Neural crest cell (in vitro differentiated cells): Measurements from ENCODE around the gene MIS18A. TPM values are rescaled to one million over a fixed set of nuclear protein-coding genes. Genes with fewer than 3 reads are reported as not detected.
"Not testable (repeated sequence)": the region's sequence is repeated elsewhere in the genome, so short reads cannot be mapped to it uniquely, and the experiment has no call there.

ENCODE experiments used
- DNase-seq: peaks from one replicate; pipeline ENCODE4 v3.0.0; 2021; ENCODE audit warnings: low read depth, mixed read lengths, low spot score
- H3K27ac Mint-ChIP-seq: one replicate; pipeline ENCODE4 v1.8.0; 2021; ENCODE audit warnings: mild to moderate bottlenecking, mixed read lengths; ENCODE audit not compliant: unreplicated experiment
- H3K27me3 Mint-ChIP-seq: 2 replicates; pipeline ENCODE4 v1.8.0; 2021; ENCODE audit warnings: low read depth, mild to moderate bottlenecking, mixed read lengths
- H3K36me3 Mint-ChIP-seq: 2 replicates; pipeline ENCODE4 v1.8.0; 2021; ENCODE audit warnings: low read depth, mild to moderate bottlenecking, mixed read lengths
- H3K4me1 Mint-ChIP-seq: 2 replicates; pipeline ENCODE4 v1.8.0; 2021; ENCODE audit warnings: mixed read lengths
- H3K4me3 Mint-ChIP-seq: one replicate; pipeline ENCODE4 v1.8.0; 2021; ENCODE audit warnings: mild to moderate bottlenecking, mixed read lengths
- H3K9me3 Mint-ChIP-seq: 2 replicates; pipeline ENCODE4 v1.8.0; 2021; ENCODE audit warnings: mixed read lengths
- CTCF ChIP-seq: fragments of 200-600 bp; sonication (generic); conservative IDR thresholded peaks from 2 replicates; pipeline ENCODE4 v1.5.0; 2021; ENCODE audit warnings: antibody characterized with exemption, mild to moderate bottlenecking
- total RNA-seq: library from RNA; stranded (reverse); gene quantifications from 2 replicates; pipeline ENCODE4 v1.2.1, GENCODE V29; 2021

The MIS18A gene
- total RNA-seq, 1 donor from 2014 or later, result 50.9 TPM

GRCh38 chr21:32311621-32312020 lies 32.8 kb upstream of the MIS18A start:
- Mint-ChIP-seq H3K27me3 (no peaks in the 10 kb centered on the region), H3K9me3 (no peaks in the 10 kb centered on the region), H3K4me3 (no peak overlapping the region), H3K27ac (no peak overlapping the region), H3K36me3 (peaks cover 2% of the 10 kb centered on the region), H3K4me1 (peaks cover 5% of the 10 kb centered on the region)
- TF ChIP-seq CTCF, result no peak
- no peak for DNase-seq

- not testable (repeated sequence) for DNase-seq, H3K27me3 Mint-ChIP-seq, H3K9me3 Mint-ChIP-seq, H3K36me3 Mint-ChIP-seq, H3K27ac Mint-ChIP-seq, H3K4me3 Mint-ChIP-seq
- peaks cover 12% of the 10 kb centered on the region for H3K4me1 Mint-ChIP-seq
These were observed 32.1 kb upstream of the MIS18A start for GRCh38 chr21:32310976-32311375.

GRCh38 chr21:32309906-32310460 lies 31.1 kb upstream of the MIS18A start:
- no peak overlapping the region for H3K4me3 Mint-ChIP-seq
- H3K27ac Mint-ChIP-seq, result no peak overlapping the region
- H3K27me3 Mint-ChIP-seq, result no peaks in the 10 kb centered on the region
- DNase-seq, result no peak
- H3K36me3 Mint-ChIP-seq, result peaks cover 2% of the 10 kb centered on the region
- no peak for TF ChIP-seq CTCF
- no peaks in the 10 kb centered on the region for H3K9me3 Mint-ChIP-seq
- peaks cover 16% of the 10 kb centered on the region for H3K4me1 Mint-ChIP-seq

DNA sequence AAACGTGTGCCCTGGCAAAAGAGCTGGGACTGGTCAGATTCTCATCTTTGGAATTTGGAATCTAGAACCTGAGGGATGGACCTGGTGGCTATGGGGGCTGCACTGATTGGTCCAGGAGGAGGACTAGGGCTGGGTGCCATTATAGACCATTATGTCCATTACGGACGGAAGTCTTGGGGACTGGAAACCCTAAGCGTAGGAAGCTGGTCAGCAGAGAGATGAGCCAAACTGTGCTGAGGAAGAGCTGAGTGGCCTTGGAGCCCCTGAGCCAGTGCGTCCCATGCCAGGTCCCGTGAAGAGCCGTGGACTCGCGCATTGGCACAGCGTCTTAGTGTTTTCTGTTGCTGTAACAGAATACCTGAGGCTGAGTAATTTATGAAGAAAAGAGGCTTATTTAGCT lies 29.8 kb upstream of the MIS18A start:
- no peak overlapping the region for H3K27ac Mint-ChIP-seq
- H3K4me3 Mint-ChIP-seq, result no peak overlapping the region
- peaks cover 2% of the 10 kb centered on the region for H3K36me3 Mint-ChIP-seq
- no peak for TF ChIP-seq CTCF
- no peaks in the 10 kb centered on the region for H3K27me3 Mint-ChIP-seq
- DNase-seq, result no peak
- peaks cover 16% of the 10 kb centered on the region for H3K4me1 Mint-ChIP-seq
- H3K9me3 Mint-ChIP-seq, result no peaks in the 10 kb centered on the region

- TF ChIP-seq CTCF, result no peak
- H3K27ac Mint-ChIP-seq, result no peak overlapping the region
- H3K36me3 Mint-ChIP-seq, result peaks cover 5% of the 10 kb centered on the region
- no peak for DNase-seq
- H3K4me1 Mint-ChIP-seq, result peaks cover 16% of the 10 kb centered on the region
- H3K27me3 Mint-ChIP-seq, result no peaks in the 10 kb centered on the region
- no peaks in the 10 kb centered on the region for H3K9me3 Mint-ChIP-seq
- no peak overlapping the region for H3K4me3 Mint-ChIP-seq
These were observed 28.9 kb upstream of the MIS18A start for GRCh38 chr21:32307706-32308105.

- peak; percentile 57 for TF ChIP-seq CTCF
- Mint-ChIP-seq H3K36me3 (peaks cover 7% of the 10 kb centered on the region), H3K9me3 (no peaks in the 10 kb centered on the region), H3K27me3 (no peaks in the 10 kb centered on the region), H3K27ac (peak overlapping the region; percentile 63), H3K4me3 (peak overlapping the region; percentile 15), H3K4me1 (peaks cover 16% of the 10 kb centered on the region)
- DNase-seq, result peak; percentile 50
These were observed 27.4 kb upstream of the MIS18A start for GRCh38 chr21:32306021-32306780.
